Measurements from ENCODE around the gene PRAMEF25.
"Not testable (repeated sequence)": the region's sequence is repeated elsewhere in the genome, so short reads cannot be mapped to it uniquely, and the experiment has no call there.

GRCh38 chr1:13116754-13117153 is 46.2 kb downstream of the PRAMEF25 start, which contains the start of gene HNRNPCL2:
- TF ChIP-seq, protein P1, sequence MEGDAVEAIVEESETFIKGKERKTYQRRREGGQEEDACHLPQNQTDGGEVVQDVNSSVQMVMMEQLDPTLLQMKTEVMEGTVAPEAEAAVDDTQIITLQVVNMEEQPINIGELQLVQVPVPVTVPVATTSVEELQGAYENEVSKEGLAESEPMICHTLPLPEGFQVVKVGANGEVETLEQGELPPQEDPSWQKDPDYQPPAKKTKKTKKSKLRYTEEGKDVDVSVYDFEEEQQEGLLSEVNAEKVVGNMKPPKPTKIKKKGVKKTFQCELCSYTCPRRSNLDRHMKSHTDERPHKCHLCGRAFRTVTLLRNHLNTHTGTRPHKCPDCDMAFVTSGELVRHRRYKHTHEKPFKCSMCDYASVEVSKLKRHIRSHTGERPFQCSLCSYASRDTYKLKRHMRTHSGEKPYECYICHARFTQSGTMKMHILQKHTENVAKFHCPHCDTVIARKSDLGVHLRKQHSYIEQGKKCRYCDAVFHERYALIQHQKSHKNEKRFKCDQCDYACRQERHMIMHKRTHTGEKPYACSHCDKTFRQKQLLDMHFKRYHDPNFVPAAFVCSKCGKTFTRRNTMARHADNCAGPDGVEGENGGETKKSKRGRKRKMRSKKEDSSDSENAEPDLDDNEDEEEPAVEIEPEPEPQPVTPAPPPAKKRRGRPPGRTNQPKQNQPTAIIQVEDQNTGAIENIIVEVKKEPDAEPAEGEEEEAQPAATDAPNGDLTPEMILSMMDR (conservative IDR thresholded peaks at IDR 0.05; ENCODE audit: low read length): not testable (repeated sequence)
- TF ChIP-seq EZH2phosphoT487 (IDR thresholded peaks at IDR 0.05; ENCODE audit: borderline replicate concordance): not testable (repeated sequence)

Measured in Loucy (cell line).